Measurements from ENCODE around the gene CCR3. TPM values are rescaled to one million over a fixed set of nuclear protein-coding genes. Genes with fewer than 3 reads are reported as not detected.
A peak's percentile ranks its signal among the peaks of the same experiment; 100 is the strongest.

CCR3 gene
- polyA plus RNA-seq, 6 donors from 2014 or later = 0.57 to 0.90 TPM; not detected in 4

- DNase-seq (no peak), ATAC-seq (ENCODE audit: low read depth in 2 of 2) (peak in 1 of 2 donors; percentile 26)
- Mint-ChIP-seq H3K4me3 (no peak overlapping the region), H3K36me3 (no peaks in the 10 kb centered on the region), H3K27me3 (no peaks in the 10 kb centered on the region), H3K9me3 (no peaks in the 10 kb centered on the region), H3K4me1 (peaks cover 58 to 71% (median 70%) of the 10 kb centered on the region in 3 donors), H3K27ac (peak overlapping the region in 3 of 6 donors; percentile 33 to 70 (median 50))
Observed at GRCh38 chr3:46297658-46298423, 55.6 kb downstream of the CCR3 start.

GRCh38 chr3:46298871-46299607 is 56.8 kb downstream of the CCR3 start:
- no peak for ATAC-seq (ENCODE audit: low read depth in 2 of 2)
- Mint-ChIP-seq H3K4me3 (peak overlapping the region in 1 of 8 donors; percentile 8), H3K27me3 (no peaks in the 10 kb centered on the region), H3K27ac (peak overlapping the region in 2 of 6 donors; percentile 15 to 60), H3K36me3 (no peaks in the 10 kb centered on the region), H3K4me1 (peaks cover 52 to 67% (median 64%) of the 10 kb centered on the region in 3 donors), H3K9me3 (no peaks in the 10 kb centered on the region)
- DNase-seq = no peak

GRCh38 chr3:46299608-46300460 is 57.6 kb downstream of the CCR3 start:
- H3K27ac Mint-ChIP-seq = peak overlapping the region in 3 of 6 donors; percentile 1 to 29 (median 28)
- DNase-seq (peak; percentile 39), ATAC-seq (ENCODE audit: low read depth in 2 of 2) (peak; percentile 84 to 87)
- no peaks in the 10 kb centered on the region for H3K27me3 Mint-ChIP-seq
- H3K4me1 Mint-ChIP-seq = peaks cover 47 to 59% (median 56%) of the 10 kb centered on the region in 3 donors
- peak overlapping the region in 4 of 8 donors; percentile 24 to 80 (median 66) for H3K4me3 Mint-ChIP-seq
- H3K9me3 Mint-ChIP-seq = no peaks in the 10 kb centered on the region
- no peaks in the 10 kb centered on the region for H3K36me3 Mint-ChIP-seq

GRCh38 chr3:46300461-46300789 is 58.2 kb downstream of the CCR3 start:
- H3K4me3 Mint-ChIP-seq = peak overlapping the region in 6 of 8 donors; percentile 24 to 80 (median 52)
- H3K27me3 Mint-ChIP-seq = no peaks in the 10 kb centered on the region
- no peak for DNase-seq
- H3K27ac Mint-ChIP-seq = peak overlapping the region in 4 of 6 donors; percentile 2 to 71 (median 28)
- H3K4me1 Mint-ChIP-seq = peaks cover 46 to 58% (median 55%) of the 10 kb centered on the region in 3 donors
- no peak for ATAC-seq (ENCODE audit: low read depth in 2 of 2)
- H3K9me3 Mint-ChIP-seq = no peaks in the 10 kb centered on the region
- H3K36me3 Mint-ChIP-seq = no peaks in the 10 kb centered on the region

GRCh38 chr3:46301122-46301835 is 59.0 kb downstream of the CCR3 start:
- no peaks in the 10 kb centered on the region for H3K9me3 Mint-ChIP-seq
- H3K27me3 Mint-ChIP-seq = no peaks in the 10 kb centered on the region
- DNase-seq = no peak
- no peak for ATAC-seq (ENCODE audit: low read depth in 2 of 2)
- peak overlapping the region in 4 of 6 donors; percentile 29 to 80 (median 57) for H3K27ac Mint-ChIP-seq
- no peaks in the 10 kb centered on the region for H3K36me3 Mint-ChIP-seq
- H3K4me3 Mint-ChIP-seq = peak overlapping the region in 7 of 8 donors; percentile 17 to 79 (median 45)
- peaks cover 41 to 58% (median 50%) of the 10 kb centered on the region in 3 donors for H3K4me1 Mint-ChIP-seq

- Mint-ChIP-seq H3K27me3 (no peaks in the 10 kb centered on the region), H3K4me3 (no peak overlapping the region), H3K36me3 (no peaks in the 10 kb centered on the region), H3K4me1 (peaks cover 27 to 42% (median 37%) of the 10 kb centered on the region in 3 donors), H3K27ac (peak overlapping the region in 1 of 6 donors; percentile 44), H3K9me3 (no peaks in the 10 kb centered on the region)
- ATAC-seq (ENCODE audit: low read depth in 2 of 2) (no peak), DNase-seq (no peak)
Observed at GRCh38 chr3:46303240-46303639, 61.0 kb downstream of the CCR3 start.

- Mint-ChIP-seq H3K27ac (no peak overlapping the region), H3K9me3 (no peaks in the 10 kb centered on the region), H3K36me3 (no peaks in the 10 kb centered on the region), H3K4me3 (no peak overlapping the region), H3K27me3 (no peaks in the 10 kb centered on the region), H3K4me1 (peaks cover 22 to 28% (median 24%) of the 10 kb centered on the region in 3 donors)
- DNase-seq (no peak), ATAC-seq (ENCODE audit: low read depth in 2 of 2) (no peak)
Observed at GRCh38 chr3:46304739-46305138, 62.5 kb downstream of the CCR3 start.

- ATAC-seq (ENCODE audit: low read depth in 2 of 2) (no peak), DNase-seq (no peak)
- H3K9me3 Mint-ChIP-seq = peaks cover 0 to 4% (median 0%) of the 10 kb centered on the region in 7 donors
- no peaks in the 10 kb centered on the region for H3K27me3 Mint-ChIP-seq
- H3K36me3 Mint-ChIP-seq = no peaks in the 10 kb centered on the region
- H3K27ac Mint-ChIP-seq = no peak overlapping the region
- H3K4me3 Mint-ChIP-seq = no peak overlapping the region
- H3K4me1 Mint-ChIP-seq = peaks cover 27 to 32% (median 29%) of the 10 kb centered on the region in 3 donors
Observed at GRCh38 chr3:46312991-46313390, 70.7 kb downstream of the CCR3 start.

- H3K27ac Mint-ChIP-seq = no peak overlapping the region
- ATAC-seq (ENCODE audit: low read depth in 2 of 2) (no peak), DNase-seq (no peak)
- no peaks in the 10 kb centered on the region for H3K36me3 Mint-ChIP-seq
- peaks cover 32 to 35% (median 35%) of the 10 kb centered on the region in 3 donors for H3K4me1 Mint-ChIP-seq
- H3K27me3 Mint-ChIP-seq = no peaks in the 10 kb centered on the region
- H3K4me3 Mint-ChIP-seq = no peak overlapping the region
- H3K9me3 Mint-ChIP-seq = peaks cover 0 to 4% (median 0%) of the 10 kb centered on the region in 7 donors
Observed at GRCh38 chr3:46314517-46314916, 72.3 kb downstream of the CCR3 start.

- Mint-ChIP-seq H3K36me3 (no peaks in the 10 kb centered on the region), H3K9me3 (peaks cover 0 to 4% (median 0%) of the 10 kb centered on the region in 7 donors), H3K27ac (peak overlapping the region in 5 of 6 donors; percentile 1 to 65 (median 28)), H3K4me1 (peaks cover 36 to 49% (median 43%) of the 10 kb centered on the region in 3 donors), H3K4me3 (peak overlapping the region; percentile 2 to 75 (median 27)), H3K27me3 (no peaks in the 10 kb centered on the region)
- ATAC-seq (ENCODE audit: low read depth in 2 of 2) = peak; percentile 92 to 93
- peak; percentile 32 for DNase-seq
Observed at GRCh38 chr3:46316206-46316605, 73.9 kb downstream of the CCR3 start.
